SK-N-MC (cell line): ENCODE results near the gene USH2A.

ENCODE experiments used
- DNase-seq: peaks from one replicate; pipeline ENCODE4 v3.0.0-alpha.2; 2011; ENCODE audit warnings: low read depth, low spot score
- H3K27ac ChIP-seq: fragments of 200-600 bp; sonication (generic); 2 replicates; pipeline ENCODE4 v1.5.1; 2016; ENCODE audit warnings: mixed run types
- H3K36me3 ChIP-seq: fragments of 200-600 bp; sonication (generic); 2 replicates; pipeline ENCODE4 v1.6.1; 2017; ENCODE audit warnings: antibody characterized with exemption, low read length, mixed read lengths; ENCODE audit not compliant: insufficient read depth
- H3K4me3 ChIP-seq: fragments of 200-600 bp; sonication (generic); 2 replicates; pipeline ENCODE4 v1.5.1; 2016
- H3K9ac ChIP-seq: fragments of 200-600 bp; sonication (generic); 2 replicates; pipeline ENCODE4 v1.8.0; 2017; ENCODE audit warnings: mixed run types, mixed read lengths; ENCODE audit not compliant: insufficient read length
- H3K9me3 ChIP-seq: fragments of 200-600 bp; sonication (generic); 2 replicates; pipeline ENCODE4 v1.6.1; 2017; ENCODE audit warnings: low read depth, mild to moderate bottlenecking, antibody characterized with exemption, low read length, moderate library complexity, mixed read lengths
- EZH2 ChIP-seq: fragments of 200-600 bp; sonication (generic); IDR thresholded peaks from one replicate; pipeline ENCODE4 v1.6.1; 2017; ENCODE audit warnings: antibody characterized with exemption
- FOXP2 ChIP-seq: optimal IDR thresholded peaks from 2 replicates; pipeline ENCODE3; 2011; ENCODE audit warnings: mild to moderate bottlenecking, moderate library complexity; ENCODE audit not compliant: insufficient read depth; ENCODE audit errors: extremely low read length, control extremely low read depth
- POLR2AphosphoS5 ChIP-seq: IDR thresholded peaks from 2 replicates; pipeline ENCODE4 v1.6.1; 2012; ENCODE audit warnings: mild to moderate bottlenecking, low read depth, low read length, borderline replicate concordance

USH2A gene

DNA sequence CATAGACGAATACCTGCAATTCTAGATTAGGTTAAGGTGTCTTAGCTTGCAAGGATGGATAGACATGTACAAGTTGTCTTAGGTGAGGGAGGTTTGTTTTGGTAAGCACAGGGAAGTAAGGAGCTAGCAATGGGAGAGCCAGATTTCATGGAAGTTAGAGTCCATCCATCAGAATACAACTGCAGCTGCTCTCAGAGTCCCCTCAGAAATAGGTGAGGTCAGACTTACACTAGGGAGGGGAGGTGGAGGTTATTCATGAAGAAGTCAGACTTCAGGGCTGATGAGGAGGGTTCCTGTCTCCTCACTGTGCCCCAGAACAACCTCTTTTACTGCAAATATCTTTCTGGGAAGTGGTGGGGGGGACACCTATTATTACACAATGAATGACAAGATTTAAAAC lies 770.9 kb downstream of the USH2A start:
- TF ChIP-seq POLR2AphosphoS5 (no peak), EZH2 (no peak), FOXP2 (no peak)
- no peak overlapping the region for H3K4me3 ChIP-seq
- H3K9ac ChIP-seq: no peak overlapping the region
- H3K36me3 ChIP-seq: no peaks in the 10 kb centered on the region
- H3K27ac ChIP-seq: no peak overlapping the region
- no peaks in the 10 kb centered on the region for H3K9me3 ChIP-seq
- no peak for DNase-seq

DNA sequence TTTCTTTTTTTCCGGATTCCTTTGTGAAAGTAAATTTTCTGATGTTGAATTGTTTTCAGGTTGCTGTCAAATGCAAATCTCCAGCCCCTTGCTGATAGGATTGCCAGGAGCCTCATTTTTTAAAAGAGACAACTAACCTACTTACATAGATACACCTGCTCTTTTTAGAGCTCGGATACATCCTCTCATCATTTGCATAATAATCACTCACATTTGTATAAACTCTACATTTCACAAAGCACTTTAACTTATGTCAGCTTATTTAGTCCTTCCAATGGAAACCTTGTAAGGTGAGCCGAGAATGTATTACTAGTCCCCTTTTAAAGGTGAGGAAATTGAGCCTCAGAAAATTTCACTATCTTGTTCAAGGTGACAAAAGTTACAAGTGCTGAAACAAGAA lies 771.4 kb downstream of the USH2A start:
- no peaks in the 10 kb centered on the region for H3K36me3 ChIP-seq
- DNase-seq: no peak
- no peak overlapping the region for H3K4me3 ChIP-seq
- H3K9ac ChIP-seq: no peak overlapping the region
- H3K27ac ChIP-seq: no peak overlapping the region
- no peaks in the 10 kb centered on the region for H3K9me3 ChIP-seq
- no peak for TF ChIP-seq POLR2AphosphoS5
- no peak for TF ChIP-seq FOXP2
- TF ChIP-seq EZH2: no peak

DNA sequence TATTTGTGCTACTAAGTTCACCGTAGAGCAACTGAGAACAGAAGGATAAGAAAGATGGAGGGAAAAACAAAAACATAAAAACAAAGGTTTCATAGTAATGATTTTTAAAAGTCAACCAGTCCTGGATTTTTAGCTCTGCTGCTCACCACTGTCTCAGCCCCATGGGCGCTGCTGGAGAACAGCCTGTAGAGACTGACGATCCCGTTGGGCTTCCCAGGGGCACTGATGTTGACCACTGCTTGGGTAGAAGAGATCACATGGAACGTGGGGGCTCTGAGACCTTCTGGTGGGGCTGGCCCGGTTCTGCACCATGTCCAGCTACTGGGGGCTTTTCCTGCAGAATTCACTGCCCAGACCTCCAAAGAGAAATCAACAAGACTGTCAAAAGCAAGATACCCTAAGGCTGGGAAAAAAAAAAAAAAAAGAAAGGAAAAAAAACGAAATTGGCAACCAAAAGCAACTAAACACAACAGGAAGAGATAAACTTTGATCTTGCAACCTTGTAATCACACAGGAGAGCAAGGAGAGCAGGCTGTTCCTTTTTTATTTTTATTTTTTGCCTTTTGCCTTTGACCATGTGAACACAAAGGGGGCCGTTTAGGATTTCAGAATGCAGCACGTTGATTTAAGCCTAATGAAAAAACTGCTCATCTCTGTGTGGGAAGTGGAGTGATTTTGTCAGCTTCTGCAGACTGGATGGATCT lies 772.6 kb downstream of the USH2A start:
- no peak overlapping the region for H3K9ac ChIP-seq
- H3K36me3 ChIP-seq: no peaks in the 10 kb centered on the region
- no peak for TF ChIP-seq EZH2
- TF ChIP-seq POLR2AphosphoS5: no peak
- TF ChIP-seq FOXP2: no peak
- H3K27ac ChIP-seq: no peak overlapping the region
- H3K4me3 ChIP-seq: no peak overlapping the region
- H3K9me3 ChIP-seq: no peaks in the 10 kb centered on the region
- DNase-seq: no peak

DNA sequence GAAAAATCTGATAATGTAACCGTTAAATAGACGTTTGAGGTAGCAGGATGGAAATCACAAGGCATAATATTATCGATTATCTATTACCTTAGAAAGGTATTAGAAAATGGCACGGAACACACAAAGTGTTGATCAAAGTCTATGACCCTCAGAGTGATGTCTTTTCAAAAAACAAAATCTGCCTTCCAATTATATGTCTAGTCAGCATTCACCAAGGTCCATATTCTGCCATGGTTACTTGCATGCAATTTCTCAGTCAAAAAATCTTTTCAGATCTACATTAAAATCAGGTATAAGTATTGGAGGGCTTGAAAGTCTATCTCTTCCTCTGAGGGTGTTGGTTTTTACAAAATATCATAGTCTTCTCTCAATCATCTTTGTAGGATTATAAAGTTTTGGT lies 774.3 kb downstream of the USH2A start:
- TF ChIP-seq FOXP2 (no peak), POLR2AphosphoS5 (no peak), EZH2 (no peak)
- Histone ChIP-seq H3K9me3 (no peaks in the 10 kb centered on the region), H3K9ac (no peak overlapping the region)

DNA sequence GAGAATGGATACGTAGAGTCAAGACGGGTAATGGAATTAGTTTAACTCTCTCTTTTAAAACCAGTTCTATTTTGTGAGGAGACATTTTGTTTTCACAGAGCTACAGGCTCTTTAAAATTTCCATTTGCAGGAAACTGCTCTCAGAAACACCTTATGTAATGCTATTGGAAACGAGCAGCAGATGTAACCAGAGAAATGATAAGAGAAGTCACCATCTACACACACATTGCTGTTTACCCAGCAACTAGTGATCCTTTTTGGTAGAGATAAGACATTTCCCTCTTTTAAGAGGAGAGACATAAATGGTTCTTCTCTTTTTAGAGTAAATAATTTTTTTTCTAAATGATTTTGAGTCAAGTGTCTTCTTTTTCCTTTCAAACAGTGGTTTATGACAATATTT lies 775.5 kb downstream of the USH2A start:
- Histone ChIP-seq H3K9ac (no peak overlapping the region), H3K36me3 (no peaks in the 10 kb centered on the region), H3K27ac (no peak overlapping the region), H3K9me3 (no peaks in the 10 kb centered on the region), H3K4me3 (no peak overlapping the region)
- no peak for TF ChIP-seq POLR2AphosphoS5
- DNase-seq: no peak

More for the DNA sequence above, 774.3 kb downstream of the USH2A start:
- no peak overlapping the region for H3K27ac ChIP-seq
- no peak for DNase-seq
- H3K36me3 ChIP-seq: no peaks in the 10 kb centered on the region
- no peak overlapping the region for H3K4me3 ChIP-seq

DNA sequence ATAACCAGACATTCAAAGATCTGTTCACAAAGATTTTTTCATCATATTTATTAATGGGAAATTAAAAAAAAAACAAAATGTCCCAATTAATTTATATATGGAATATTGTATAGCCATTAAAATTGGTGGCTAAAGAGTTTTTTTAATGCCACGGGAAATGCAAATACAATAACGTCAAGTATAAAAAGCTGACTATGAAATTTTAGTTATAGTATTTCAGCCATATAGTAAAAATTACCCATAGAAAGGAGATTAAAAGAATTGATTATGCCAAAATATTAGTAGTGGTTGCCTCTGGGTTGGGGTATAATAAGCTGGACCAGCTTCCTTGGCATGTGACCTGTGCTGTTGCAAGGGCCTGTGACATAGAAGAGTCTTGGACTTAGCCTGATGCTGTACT lies 777.4 kb downstream of the USH2A start:
- no peaks in the 10 kb centered on the region for H3K36me3 ChIP-seq
- H3K9ac ChIP-seq: no peak overlapping the region
- H3K27ac ChIP-seq: no peak overlapping the region
- H3K9me3 ChIP-seq: no peaks in the 10 kb centered on the region
- H3K4me3 ChIP-seq: no peak overlapping the region
- TF ChIP-seq EZH2: no peak
- no peak for TF ChIP-seq FOXP2
- TF ChIP-seq POLR2AphosphoS5: no peak
- no peak for DNase-seq

DNA sequence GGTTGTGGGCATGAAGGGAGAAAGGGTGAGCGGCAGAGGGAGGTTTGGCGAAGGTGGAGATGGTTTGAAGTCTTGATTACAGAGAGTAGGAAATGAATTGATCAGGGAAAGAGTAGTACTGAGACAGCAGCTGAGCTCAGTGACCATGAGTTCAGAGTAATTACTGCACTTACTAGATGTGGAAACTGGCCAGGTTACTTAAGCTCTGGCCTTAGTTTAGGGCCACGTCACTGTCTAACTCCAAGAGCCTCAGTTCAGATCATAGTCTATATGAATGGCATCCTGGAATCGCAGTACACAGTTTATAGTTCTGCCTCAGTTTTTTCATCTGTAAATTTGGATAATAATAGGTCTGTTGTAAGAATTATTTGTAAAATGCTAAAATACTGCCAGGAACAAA lies 778.1 kb downstream of the USH2A start:
- Histone ChIP-seq H3K36me3 (no peaks in the 10 kb centered on the region), H3K9me3 (no peaks in the 10 kb centered on the region), H3K4me3 (no peak overlapping the region), H3K27ac (no peak overlapping the region), H3K9ac (no peak overlapping the region)
- TF ChIP-seq FOXP2 (no peak), EZH2 (no peak), POLR2AphosphoS5 (no peak)
- no peak for DNase-seq

DNA sequence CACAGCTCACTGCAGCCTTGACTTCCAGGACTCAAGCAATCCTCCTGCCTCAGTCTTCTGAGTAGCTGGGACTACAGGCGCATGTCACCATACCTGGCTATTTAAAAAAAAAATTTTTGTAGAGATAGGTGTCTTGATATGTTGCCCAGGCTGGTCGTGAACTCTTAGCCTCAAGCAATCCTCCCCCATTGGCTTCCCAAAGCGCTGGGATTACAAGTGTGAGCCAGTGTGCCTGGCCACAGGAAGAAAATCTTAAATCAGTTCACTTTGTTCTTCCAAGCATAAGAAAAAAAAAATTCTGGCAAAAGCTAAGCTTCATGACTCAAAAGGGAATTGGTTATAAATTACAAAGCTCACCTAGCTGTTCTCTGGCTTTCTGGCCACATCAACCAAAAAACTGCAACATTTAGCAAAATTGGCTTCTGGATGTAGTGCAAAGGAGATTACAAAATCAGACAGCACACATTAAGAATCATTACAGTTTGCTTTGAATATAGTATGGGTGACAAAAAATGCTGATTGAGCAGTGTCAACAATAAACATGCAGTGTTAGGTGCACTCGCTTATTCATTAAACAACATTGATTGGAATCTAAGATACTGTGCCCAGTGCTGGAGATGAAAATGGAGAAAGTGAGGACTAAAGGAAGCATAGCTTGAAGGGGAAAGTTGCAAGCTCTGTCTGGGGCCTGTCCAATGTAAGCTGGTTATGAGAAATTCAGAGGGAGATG lies 779.5 kb downstream of the USH2A start:
- Histone ChIP-seq H3K27ac (no peak overlapping the region), H3K4me3 (no peak overlapping the region), H3K36me3 (no peaks in the 10 kb centered on the region), H3K9me3 (no peaks in the 10 kb centered on the region), H3K9ac (no peak overlapping the region)
- TF ChIP-seq POLR2AphosphoS5 (no peak), EZH2 (no peak), FOXP2 (no peak)
- DNase-seq: no peak
